ENCODE results near the gene ASB16. TPM values are rescaled to one million over a fixed set of nuclear protein-coding genes. Genes with fewer than 3 reads are reported as not detected.

Gene ASB16, protein sequence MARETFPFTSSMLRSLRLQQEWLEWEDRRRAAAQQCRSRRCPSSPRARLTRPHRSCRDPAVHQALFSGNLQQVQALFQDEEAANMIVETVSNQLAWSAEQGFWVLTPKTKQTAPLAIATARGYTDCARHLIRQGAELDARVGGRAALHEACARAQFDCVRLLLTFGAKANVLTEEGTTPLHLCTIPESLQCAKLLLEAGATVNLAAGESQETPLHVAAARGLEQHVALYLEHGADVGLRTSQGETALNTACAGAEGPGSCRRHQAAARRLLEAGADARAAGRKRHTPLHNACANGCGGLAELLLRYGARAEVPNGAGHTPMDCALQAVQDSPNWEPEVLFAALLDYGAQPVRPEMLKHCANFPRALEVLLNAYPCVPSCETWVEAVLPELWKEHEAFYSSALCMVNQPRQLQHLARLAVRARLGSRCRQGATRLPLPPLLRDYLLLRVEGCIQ
- total RNA-seq, result under 1 TPM in 1 of 2 experiments, not detected in 1; 0.11 TPM
- 0.10 TPM for polyA plus RNA-seq

DNA sequence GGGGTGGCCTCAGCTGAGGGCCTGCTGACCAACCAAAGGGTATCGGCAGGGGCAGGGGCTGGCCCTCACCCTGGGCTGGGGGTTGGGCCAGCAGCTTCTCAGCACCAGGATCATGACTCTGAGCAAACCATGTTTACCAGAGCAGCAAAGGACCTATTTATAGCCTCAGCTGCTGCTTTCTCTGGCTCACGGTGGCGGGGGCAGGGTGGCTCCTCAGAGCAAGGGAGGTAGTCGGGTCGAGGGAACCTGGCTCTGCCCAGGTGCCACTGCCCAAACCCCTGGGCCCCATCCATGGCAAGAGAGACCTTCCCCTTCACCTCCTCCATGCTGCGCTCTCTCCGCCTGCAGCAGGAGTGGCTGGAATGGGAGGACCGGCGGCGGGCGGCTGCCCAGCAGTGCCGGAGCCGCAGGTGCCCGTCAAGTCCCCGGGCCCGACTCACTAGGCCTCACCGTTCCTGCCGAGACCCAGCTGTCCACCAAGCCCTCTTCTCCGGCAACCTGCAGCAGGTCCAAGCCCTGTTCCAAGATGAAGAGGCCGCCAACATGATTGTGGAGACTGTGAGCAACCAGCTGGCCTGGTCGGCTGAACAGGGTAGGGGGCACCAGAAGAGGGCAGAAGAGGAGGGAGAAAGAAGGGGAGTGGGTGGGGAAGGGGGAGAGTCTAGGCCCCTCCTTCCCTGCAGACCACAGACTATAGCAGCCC is at the start of gene ASB16:
TSS of gene ASB16 (plus strand) at position 206 of the 703 bp plus-strand sequence. CDS start at position 292, 86 bp downstream.
- Histone ChIP-seq H3K4me1 (ENCODE audit: insufficient read depth, low read length) (peaks cover 7% of the 10 kb centered on the region), H3K27ac (ENCODE audit: low read depth, low read length) (no peak within 1 kb of the TSS), H3K9me3 (ENCODE audit: low read length) (no peaks in the 10 kb centered on the region), H3K36me3 (ENCODE audit: insufficient read depth, low read length) (no peaks in the 10 kb centered on the region), H3K4me3 (ENCODE audit: low read length) (no peak within 1 kb of the TSS), H3K27me3 (ENCODE audit: insufficient read depth, low read length, poor library complexity, severe bottlenecking) (no peaks in the 10 kb centered on the region)
- H3K36me3 Mint-ChIP-seq, result peaks cover 0 to 7% (median under 1%) of the 10 kb centered on the region in 3 donors
- H3K9me3 Mint-ChIP-seq, result no peaks in the 10 kb centered on the region
- peaks cover 0 to 1% of the 10 kb centered on the region in 2 donors for H3K27me3 Mint-ChIP-seq
- H3K4me1 Mint-ChIP-seq, result peaks cover 4 to 9% (median 8%) of the 10 kb centered on the region in 3 donors
- H3K4me3 Mint-ChIP-seq, result no peak within 1 kb of the TSS
- DNase-seq, result no peak
- POLR2A ChIA-PET, result no interaction called here
- CTCF ChIA-PET, result interaction anchor here (1.5 kb wide), 1 partner anchor 27 kb away, joined by 4 read pairs; no protein-coding TSS in a partner anchor
- peak within 1 kb of the TSS in 3 of 8 donors; percentile 23 to 57 (median 47) for H3K27ac Mint-ChIP-seq

DNA sequence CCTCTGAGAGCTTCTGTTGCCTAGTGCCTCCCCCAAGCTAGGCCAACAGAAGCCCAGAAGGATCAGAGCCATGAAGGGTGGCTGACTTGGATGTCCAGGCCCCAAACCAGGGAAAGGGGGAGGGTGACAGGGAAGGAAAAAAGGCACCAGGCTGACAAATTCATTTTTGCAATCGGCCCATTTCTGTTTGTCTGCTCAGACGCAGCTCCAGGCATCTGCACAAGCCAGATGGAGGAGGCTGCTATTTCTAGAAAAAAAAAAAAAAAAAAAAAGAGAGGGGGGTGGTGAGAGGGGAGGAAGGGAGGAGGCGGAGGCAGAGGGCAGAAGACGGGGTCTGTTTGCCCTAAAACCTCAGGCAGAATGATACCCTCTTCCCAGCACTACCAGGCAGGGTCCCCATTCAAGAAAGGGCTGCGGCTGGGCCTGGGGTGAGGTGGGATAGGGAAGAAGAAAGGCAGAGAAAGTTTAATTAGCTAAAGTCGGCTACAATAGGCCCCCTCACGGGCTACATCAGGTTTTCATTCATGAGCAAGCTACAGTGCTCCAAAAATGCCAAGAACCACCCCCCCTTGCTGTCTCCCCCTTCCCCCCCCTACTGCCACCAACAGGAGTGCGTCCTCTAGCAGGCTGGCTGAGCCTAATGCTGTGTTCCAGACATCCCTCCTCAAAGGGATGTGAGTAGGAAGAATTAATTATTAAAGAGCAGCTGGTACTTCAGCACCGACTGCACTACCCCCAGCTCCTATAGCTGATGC is 49.5 kb upstream of the ASB16 start:
- ChIA-PET CTCF (interaction anchor here (0.8 kb wide), 1 partner anchor 14 kb away, joined by 4 read pairs; no protein-coding TSS in a partner anchor), POLR2A (interaction anchor here (0.5 to 0.8 kb wide), 2 partner anchors 10 to 1267 kb away, joined by 4 to 9 read pairs; no protein-coding TSS in a partner anchor)
- H3K27me3 Mint-ChIP-seq, result no peaks in the 10 kb centered on the region
- Histone ChIP-seq H3K27me3 (ENCODE audit: insufficient read depth, low read length, poor library complexity, severe bottlenecking) (no peaks in the 10 kb centered on the region), H3K36me3 (ENCODE audit: insufficient read depth, low read length) (no peaks in the 10 kb centered on the region), H3K4me1 (ENCODE audit: insufficient read depth, low read length) (peaks cover 24% of the 10 kb centered on the region), H3K9me3 (ENCODE audit: low read length) (no peaks in the 10 kb centered on the region), H3K27ac (ENCODE audit: low read depth, low read length) (no peak overlapping the region), H3K4me3 (ENCODE audit: low read length) (no peak overlapping the region)
- H3K36me3 Mint-ChIP-seq, result peaks cover 0 to 42% (median 3%) of the 10 kb centered on the region in 3 donors
- peak overlapping the region in 7 of 8 donors; percentile 15 to 95 (median 38) for H3K27ac Mint-ChIP-seq
- peaks cover 44 to 75% (median 61%) of the 10 kb centered on the region in 3 donors for H3K4me1 Mint-ChIP-seq
- no peaks in the 10 kb centered on the region for H3K9me3 Mint-ChIP-seq
- DNase-seq, result no peak
- H3K4me3 Mint-ChIP-seq, result peak overlapping the region; percentile 56 to 98 (median 93)

DNA sequence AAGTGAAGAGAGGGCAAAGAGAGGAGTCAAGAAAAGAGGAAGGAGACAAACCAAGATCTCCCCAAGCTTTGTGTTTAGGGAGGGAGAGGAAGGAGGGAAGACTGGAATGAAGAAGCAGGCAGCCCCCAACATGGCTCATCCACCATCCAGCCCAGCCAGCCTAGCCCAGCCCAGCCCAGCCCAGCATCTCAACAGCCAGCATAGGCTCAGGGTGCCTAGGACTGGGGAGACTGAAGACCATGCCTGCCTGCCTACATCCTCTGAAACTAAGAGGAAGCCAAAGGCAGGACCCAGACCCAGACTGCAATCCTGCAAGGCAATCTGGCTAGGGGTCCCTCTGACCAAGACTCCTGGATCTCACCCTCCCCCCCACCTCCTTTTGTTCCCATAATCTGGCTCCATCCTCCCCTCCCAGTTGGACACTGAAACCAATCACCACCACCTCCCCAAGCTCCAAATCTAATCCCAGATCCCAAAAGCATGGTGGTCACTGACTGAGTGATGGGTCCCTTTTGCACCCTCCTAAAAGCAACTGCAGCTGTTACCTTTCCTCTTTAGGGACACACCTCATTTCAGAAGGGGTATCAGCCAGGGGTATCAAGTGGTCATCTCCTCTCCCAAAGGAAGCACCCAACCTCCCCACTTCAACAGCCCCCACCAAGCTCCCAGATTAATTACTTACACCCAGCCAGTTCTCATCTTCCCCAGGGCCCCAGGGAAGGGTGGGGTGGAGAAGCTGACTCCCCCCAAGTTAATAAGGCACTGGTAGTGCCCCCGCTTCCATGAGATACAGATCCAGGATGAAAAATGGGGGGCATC is 48.3 kb upstream of the ASB16 start:
- Mint-ChIP-seq H3K9me3 (no peaks in the 10 kb centered on the region), H3K4me3 (peak overlapping the region; percentile 91 to 98 (median 94)), H3K27me3 (no peaks in the 10 kb centered on the region), H3K27ac (peak overlapping the region; percentile 88 to 98 (median 94)), H3K4me1 (peaks cover 41 to 66% (median 53%) of the 10 kb centered on the region in 3 donors), H3K36me3 (peaks cover 0 to 31% (median 2%) of the 10 kb centered on the region in 3 donors)
- Histone ChIP-seq H3K9me3 (ENCODE audit: low read length) (no peaks in the 10 kb centered on the region), H3K36me3 (ENCODE audit: insufficient read depth, low read length) (no peaks in the 10 kb centered on the region), H3K4me3 (ENCODE audit: low read length) (peak overlapping the region; percentile 89), H3K4me1 (ENCODE audit: insufficient read depth, low read length) (peaks cover 24% of the 10 kb centered on the region), H3K27me3 (ENCODE audit: insufficient read depth, low read length, poor library complexity, severe bottlenecking) (no peaks in the 10 kb centered on the region), H3K27ac (ENCODE audit: low read depth, low read length) (peak overlapping the region; percentile 70)
- POLR2A ChIA-PET, result interaction anchor here (0.5 to 2.6 kb wide), 9 partner anchors 15 to 755 kb away, joined by 3 to 35 read pairs (median 4); partner anchors contain the start of genes TMUB2 and UBTF
- DNase-seq, result no peak
- CTCF ChIA-PET, result interaction anchor here (1.0 to 2.9 kb wide), 6 partner anchors 10 to 224 kb away, joined by 3 to 15 read pairs (median 8); partner anchors contain the start of genes GRN and UBTF

DNA sequence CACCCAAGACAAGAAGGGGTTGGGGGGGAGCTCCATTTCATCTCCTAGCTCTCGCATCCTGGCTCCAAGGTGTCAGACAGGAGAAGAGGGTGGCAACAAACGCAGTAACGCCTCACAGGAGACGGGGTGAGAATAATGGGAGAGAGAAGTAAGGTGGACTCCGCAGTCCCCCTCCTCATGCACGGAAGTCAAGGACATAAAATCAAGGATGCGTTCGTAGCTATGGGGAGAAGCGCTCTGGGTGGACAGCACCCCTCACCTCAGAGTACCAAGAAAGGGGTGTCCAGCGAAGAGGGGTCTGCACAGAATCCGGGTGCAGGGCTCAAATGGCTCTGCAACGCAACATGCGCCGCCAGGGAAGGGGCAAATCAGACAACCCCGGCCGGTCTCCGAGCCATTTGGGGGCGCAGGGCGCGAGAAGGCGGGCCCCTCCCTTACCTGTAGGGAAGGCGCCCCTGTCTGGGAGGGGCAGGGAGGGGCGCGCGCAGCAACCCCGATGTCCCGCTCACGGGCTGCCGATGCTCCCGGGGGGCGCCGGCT is 47.6 kb upstream of the ASB16 start:
- H3K4me1 Mint-ChIP-seq, result peaks cover 40 to 61% (median 53%) of the 10 kb centered on the region in 3 donors
- H3K27me3 Mint-ChIP-seq, result no peaks in the 10 kb centered on the region
- Histone ChIP-seq H3K4me1 (ENCODE audit: insufficient read depth, low read length) (peaks cover 24% of the 10 kb centered on the region), H3K27me3 (ENCODE audit: insufficient read depth, low read length, poor library complexity, severe bottlenecking) (no peaks in the 10 kb centered on the region), H3K27ac (ENCODE audit: low read depth, low read length) (peak overlapping the region; percentile 70), H3K36me3 (ENCODE audit: insufficient read depth, low read length) (no peaks in the 10 kb centered on the region), H3K9me3 (ENCODE audit: low read length) (no peaks in the 10 kb centered on the region), H3K4me3 (ENCODE audit: low read length) (peak overlapping the region; percentile 89)
- H3K27ac Mint-ChIP-seq, result peak overlapping the region; percentile 88 to 98 (median 94)
- H3K36me3 Mint-ChIP-seq, result peaks cover 0 to 24% (median 2%) of the 10 kb centered on the region in 3 donors
- peak overlapping the region; percentile 91 to 98 (median 94) for H3K4me3 Mint-ChIP-seq
- peak in 1 of 5 donors; percentile 24 for DNase-seq
- CTCF ChIA-PET, result interaction anchor here (0.7 to 2.9 kb wide), 15 partner anchors 8 to 223 kb away, joined by 3 to 15 read pairs (median 5); partner anchors contain the start of genes GRN, LSM12 and UBTF
- POLR2A ChIA-PET, result interaction anchor here (0.5 to 2.6 kb wide), 12 partner anchors 19 to 756 kb away, joined by 3 to 35 read pairs (median 4); partner anchors contain the start of genes HROB, LSM12, TMUB2 and UBTF
- no peaks in the 10 kb centered on the region for H3K9me3 Mint-ChIP-seq

DNA sequence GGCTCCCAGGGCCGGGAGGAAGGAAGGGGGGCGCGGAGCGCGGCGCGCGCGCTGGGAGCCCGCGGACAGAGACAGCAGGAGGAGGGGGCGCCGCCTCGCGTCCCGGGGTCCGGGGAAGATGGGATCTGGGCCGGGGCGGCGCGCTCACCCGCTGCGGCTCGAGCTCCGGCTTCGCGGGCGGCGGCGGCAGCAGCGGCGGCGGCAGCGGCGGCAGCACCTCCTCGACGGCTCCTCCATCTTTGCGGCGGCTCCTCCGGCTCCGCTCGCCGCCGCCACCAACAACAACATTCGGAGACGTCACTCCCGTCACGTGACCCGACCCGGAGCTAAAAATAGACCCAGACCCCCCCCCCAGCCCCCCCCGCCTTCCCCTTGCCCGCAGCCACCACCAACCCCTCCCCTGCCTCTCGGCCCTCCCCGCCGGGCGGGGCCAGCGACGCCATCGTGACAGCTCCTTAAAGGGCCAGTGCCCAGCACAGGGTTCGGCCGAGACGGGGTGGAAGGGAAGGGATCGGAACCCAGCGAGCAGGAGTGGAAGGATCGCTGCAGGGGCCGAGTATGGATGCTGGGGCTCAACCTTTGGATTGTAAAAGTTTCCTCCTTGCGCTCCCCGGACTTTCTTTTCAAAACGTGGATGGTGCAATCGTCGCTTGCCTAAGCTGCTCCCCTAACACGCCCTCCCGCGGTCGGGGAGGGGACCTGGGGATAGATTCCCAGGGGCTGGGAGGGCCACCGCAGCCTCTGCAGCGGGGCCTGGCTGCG is 47.0 kb upstream of the ASB16 start, which contains the start of gene HDAC5:
TSS of gene HDAC5 (minus strand) at position 286 of the 762 bp plus-strand sequence. CDS start 6,126 bp downstream, outside the sequence.
- Histone ChIP-seq H3K27me3 (ENCODE audit: insufficient read depth, low read length, poor library complexity, severe bottlenecking) (no peaks in the 10 kb centered on the region), H3K4me1 (ENCODE audit: insufficient read depth, low read length) (peaks cover 24% of the 10 kb centered on the region)
- CTCF ChIA-PET, result interaction anchor here (0.7 to 2.9 kb wide), 15 partner anchors 8 to 222 kb away, joined by 3 to 15 read pairs (median 5); partner anchors contain the start of genes GRN, LSM12 and UBTF

DNA sequence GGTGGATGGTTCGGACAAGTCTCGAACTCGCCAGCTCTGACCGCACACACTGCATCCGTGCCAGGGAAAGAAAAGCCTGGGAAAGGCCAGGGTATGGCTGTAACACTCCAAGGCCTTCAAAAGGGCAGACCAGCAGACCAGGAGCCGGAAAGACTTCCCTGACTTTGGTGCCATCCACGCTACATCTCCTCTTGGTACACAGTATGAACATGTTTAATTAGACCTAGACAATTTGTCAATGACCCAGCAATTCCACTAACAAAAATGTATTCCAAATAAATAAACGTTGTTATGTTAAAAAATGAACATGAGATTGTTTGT is 46.4 kb upstream of the ASB16 start:
- H3K27me3 Mint-ChIP-seq, result peaks cover 3 to 4% of the 10 kb centered on the region in 2 donors
- H3K9me3 ChIP-seq (ENCODE audit: low read length), result no peaks in the 10 kb centered on the region
- H3K9me3 Mint-ChIP-seq, result no peaks in the 10 kb centered on the region
- ChIA-PET CTCF (interaction anchor here (0.9 to 2.9 kb wide), 14 partner anchors 9 to 222 kb away, joined by 3 to 15 read pairs (median 6); partner anchors contain the start of genes GRN, LSM12 and UBTF), POLR2A (interaction anchor here (0.8 to 2.6 kb wide), 9 partner anchors 18 to 229 kb away, joined by 3 to 35 read pairs (median 4); partner anchors contain the start of genes HROB, LSM12, TMUB2 and UBTF)
- DNase-seq, result no peak
- no peaks in the 10 kb centered on the region for H3K27me3 ChIP-seq (ENCODE audit: insufficient read depth, low read length, poor library complexity, severe bottlenecking)
- H3K36me3 Mint-ChIP-seq, result peaks cover 0 to 15% (median 0%) of the 10 kb centered on the region in 3 donors
- H3K4me3 Mint-ChIP-seq, result peak overlapping the region; percentile 91 to 98 (median 96)
- peak overlapping the region; percentile 81 for H3K27ac ChIP-seq (ENCODE audit: low read depth, low read length)
- H3K4me1 Mint-ChIP-seq, result peaks cover 31 to 49% (median 41%) of the 10 kb centered on the region in 3 donors
- no peaks in the 10 kb centered on the region for H3K36me3 ChIP-seq (ENCODE audit: insufficient read depth, low read length)
- peak overlapping the region; percentile 93 to 98 (median 95) for H3K27ac Mint-ChIP-seq
- H3K4me1 ChIP-seq (ENCODE audit: insufficient read depth, low read length), result peaks cover 24% of the 10 kb centered on the region
- H3K4me3 ChIP-seq (ENCODE audit: low read length), result peak overlapping the region; percentile 91

More for the DNA sequence above, 47.0 kb upstream of the ASB16 start, which contains the start of gene HDAC5:
- Histone ChIP-seq H3K36me3 (ENCODE audit: insufficient read depth, low read length) (no peaks in the 10 kb centered on the region), H3K27ac (ENCODE audit: low read depth, low read length) (peak within 1 kb of the TSS; percentile 81), H3K9me3 (ENCODE audit: low read length) (no peaks in the 10 kb centered on the region), H3K4me3 (ENCODE audit: low read length) (peak within 1 kb of the TSS; percentile 91)
- POLR2A ChIA-PET, result interaction anchor here (0.8 to 2.6 kb wide), 9 partner anchors 18 to 230 kb away, joined by 3 to 35 read pairs (median 4); partner anchors contain the start of genes HROB, LSM12, TMUB2 and UBTF
- Mint-ChIP-seq H3K27ac (peak within 1 kb of the TSS; percentile 94 to 98 (median 96)), H3K4me3 (peak within 1 kb of the TSS; percentile 93 to 98 (median 96)), H3K27me3 (peaks cover under 1 to 3% of the 10 kb centered on the region in 2 donors), H3K36me3 (peaks cover 0 to 19% (median 0%) of the 10 kb centered on the region in 3 donors), H3K4me1 (peaks cover 35 to 54% (median 46%) of the 10 kb centered on the region in 3 donors), H3K9me3 (no peaks in the 10 kb centered on the region)
- peak; percentile 91 to 97 (median 92) for DNase-seq
